GM19238 (cell line): ENCODE measurements around the gene CXXC5.

Experiments used
- DNase-seq: peaks from one replicate; pipeline ENCODE4 v3.0.0; 2011; ENCODE audit warnings: low spot score; ENCODE audit not compliant: insufficient read length

The CXXC5 gene

GRCh38 chr5:139651043-139651834 is 3.1 kb downstream of the CXXC5 start:
- no peak for DNase-seq

GRCh38 chr5:139651853-139652787 is 4.0 kb downstream of the CXXC5 start:
- peak; percentile 92 for DNase-seq

GRCh38 chr5:139652788-139653241 is 4.7 kb downstream of the CXXC5 start:
- no peak for DNase-seq

GRCh38 chr5:139653616-139654015 is 5.5 kb downstream of the CXXC5 start:
- DNase-seq: no peak

GRCh38 chr5:139654464-139654863 is 6.3 kb downstream of the CXXC5 start:
- no peak for DNase-seq

- DNase-seq: no peak
Measured at GRCh38 chr5:139654871-139655491, 6.8 kb downstream of the CXXC5 start.

GRCh38 chr5:139655727-139656271 is 7.7 kb downstream of the CXXC5 start:
- DNase-seq: no peak

- no peak for DNase-seq
Measured at GRCh38 chr5:139657363-139658321, 9.5 kb downstream of the CXXC5 start.

GRCh38 chr5:139658501-139658927 is 10.4 kb downstream of the CXXC5 start:
- DNase-seq: no peak

GRCh38 chr5:139658928-139659667 is 10.9 kb downstream of the CXXC5 start:
- no peak for DNase-seq

- DNase-seq: no peak
Measured at GRCh38 chr5:139659695-139660101, 11.5 kb downstream of the CXXC5 start.

- DNase-seq: no peak
Measured at GRCh38 chr5:139660105-139660922, 12.2 kb downstream of the CXXC5 start.

- no peak for DNase-seq
Measured at GRCh38 chr5:139660923-139661814, 13.0 kb downstream of the CXXC5 start.

- DNase-seq: no peak
Measured at GRCh38 chr5:139662617-139663016, 14.5 kb downstream of the CXXC5 start.

GRCh38 chr5:139663207-139664085 is 15.3 kb downstream of the CXXC5 start:
- no peak for DNase-seq

GRCh38 chr5:139664086-139664693 is 16.0 kb downstream of the CXXC5 start:
- DNase-seq: peak; percentile 71
